VCaP (cell line): Measurements from ENCODE around the gene MAP6D1.
"Not testable (repeated sequence)": the region's sequence is repeated elsewhere in the genome, so short reads cannot be mapped to it uniquely, and the experiment has no call there.

Experiments
- H3K27ac ChIP-seq: fragments of 450-650 bp; 2 replicates; pipeline ENCODE4 v1.5.1; 2017
- CTCF ChIP-seq: fragments of 450-650 bp; conservative IDR thresholded peaks from 2 replicates; pipeline ENCODE4 v1.5.1; 2017; ENCODE audit warnings: mild to moderate bottlenecking, moderate library complexity

Gene MAP6D1

GRCh38 chr3:183781246-183781645 lies 44.1 kb downstream of the MAP6D1 start:
- no peak overlapping the region for H3K27ac ChIP-seq
- TF ChIP-seq CTCF, result no peak

- TF ChIP-seq CTCF, result no peak
- no peak overlapping the region for H3K27ac ChIP-seq
Measured at GRCh38 chr3:183779896-183780465, 45.4 kb downstream of the MAP6D1 start.

- TF ChIP-seq CTCF, result no peak
- H3K27ac ChIP-seq, result no peak overlapping the region
Measured at GRCh38 chr3:183777016-183777618, 48.3 kb downstream of the MAP6D1 start.

GRCh38 chr3:183776451-183776850 lies 48.9 kb downstream of the MAP6D1 start:
- not testable (repeated sequence) for H3K27ac ChIP-seq

- TF ChIP-seq CTCF, result no peak
- H3K27ac ChIP-seq, result no peak overlapping the region
Measured at GRCh38 chr3:183775781-183776180, 49.6 kb downstream of the MAP6D1 start.

GRCh38 chr3:183774631-183775030 lies 50.7 kb downstream of the MAP6D1 start:
- no peak overlapping the region for H3K27ac ChIP-seq
- no peak for TF ChIP-seq CTCF

GRCh38 chr3:183769453-183769852 lies 55.9 kb downstream of the MAP6D1 start:
- TF ChIP-seq CTCF, result no peak
- H3K27ac ChIP-seq, result peak overlapping the region; percentile 87

- H3K27ac ChIP-seq, result peak overlapping the region; percentile 87
- no peak for TF ChIP-seq CTCF
Measured at GRCh38 chr3:183768114-183768513, 57.3 kb downstream of the MAP6D1 start.
